Activated naive CD4-positive, alpha-beta T cell treated with anti-CD3 and anti-CD28 coated beads, Interleukin-2, amount 10 ng/mL, durations not matched to agents 5 hours and 36 hours (primary cell): ENCODE measurements around the gene CALR. TPM values are rescaled to one million over a fixed set of nuclear protein-coding genes. Genes with fewer than 3 reads are reported as not detected.

Source experiments
- microRNA-seq: library from miRNA; unstranded; fragments of <30 nt; microRNA quantifications from one replicate; pipeline ENCODE4 v1.2.0, GENCODE V29; 2022; ENCODE audit warnings: borderline microRNAs expressed, borderline replicate concordance
- total RNA-seq, 2 experiments: library from RNA; stranded (reverse); gene quantifications; one replicate each; pipeline ENCODE4 v1.2.3, GENCODE V29; 2021

The CALR gene
- 100 to 1,000 TPM; 591 to 596 TPM for total RNA-seq

GRCh38 chr19:12937927-12938778 is at the start of gene CALR:
CALR (plus strand) TSS chr19:12938609; CDS start chr19:12938680, 71 bp downstream.

GRCh38 chr19:12890787-12891552 is 47.4 kb upstream of the CALR start, which contains the start of gene GCDH:
GCDH (plus strand) TSS chr19:12891160; CDS start chr19:12891305, 145 bp downstream.

DNA sequence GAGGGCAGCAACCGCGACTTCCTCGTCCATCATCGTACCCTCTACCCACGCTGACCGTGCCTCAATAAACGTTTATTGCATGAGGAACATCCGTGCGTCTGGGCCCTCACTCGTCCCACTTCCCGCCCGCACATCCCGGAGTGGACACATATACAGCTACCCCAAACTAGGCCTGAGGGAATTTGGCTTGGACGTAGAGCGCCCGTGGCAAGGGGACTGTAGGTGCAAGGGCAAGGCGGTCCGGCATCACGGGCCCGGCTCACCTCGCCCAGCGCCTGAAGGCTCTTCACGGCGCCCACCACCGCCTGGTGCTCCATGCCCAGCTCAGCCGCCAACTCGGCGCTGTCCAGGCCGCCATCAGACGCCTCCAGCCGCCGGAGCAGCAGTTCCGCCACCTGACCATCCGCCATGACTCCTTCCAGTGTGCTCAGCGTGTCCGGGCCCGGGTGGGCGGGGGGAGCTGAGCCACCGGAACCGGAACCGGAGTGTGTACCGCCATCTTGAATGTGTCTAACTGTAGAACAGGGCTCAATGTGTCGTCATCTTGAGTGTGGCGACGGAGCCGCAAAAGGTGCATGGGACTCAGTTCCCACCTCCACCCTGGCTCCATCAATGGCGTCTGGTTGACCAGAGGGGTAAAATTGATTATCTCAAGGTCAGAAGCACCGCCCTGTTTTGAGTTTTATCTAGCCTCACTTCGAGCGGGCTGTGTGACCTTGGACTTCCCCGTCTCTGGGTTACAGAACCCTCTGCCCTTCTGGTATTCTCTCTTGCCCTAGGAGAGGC is 4.9 kb upstream of the CALR start, which contains the start of gene FARSA:
FARSA (minus strand) TSS at position 425 of the 786 bp plus-strand sequence; CDS start at position 410, 15 bp downstream.

DNA sequence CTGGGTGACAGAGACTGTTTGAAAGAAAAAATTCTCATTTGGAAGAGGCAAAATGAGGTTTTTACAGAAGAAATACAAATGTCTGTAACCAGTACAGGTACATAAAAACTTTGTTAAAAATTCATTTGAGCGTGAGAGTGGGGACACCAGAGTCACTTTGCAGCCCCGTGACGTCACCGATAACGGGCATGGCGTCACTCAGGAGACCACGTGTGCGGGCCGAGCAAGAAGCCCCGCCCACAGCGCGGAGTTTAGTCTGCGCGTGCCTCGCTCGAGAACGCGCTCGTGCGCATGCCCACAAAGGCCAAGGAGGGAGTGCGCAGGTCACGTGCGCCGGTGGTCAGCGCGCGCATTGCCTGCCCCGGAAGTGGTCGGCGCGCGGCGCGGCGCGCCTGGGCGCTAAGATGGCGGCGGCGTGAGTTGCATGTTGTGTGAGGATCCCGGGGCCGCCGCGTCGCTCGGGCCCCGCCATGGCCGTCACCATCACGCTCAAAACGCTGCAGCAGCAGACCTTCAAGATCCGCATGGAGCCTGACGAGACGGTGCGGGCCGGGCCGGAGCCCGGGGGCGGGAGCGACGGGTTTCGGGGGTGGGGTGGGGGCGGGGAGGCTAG is 7.2 kb downstream of the CALR start, which contains the start of gene RAD23A:
RAD23A (plus strand) TSS at position 384 of the 613 bp plus-strand sequence; CDS start at position 471, 87 bp downstream.

GRCh38 chr19:12956446-12957388 is 18.3 kb downstream of the CALR start, which contains the start of gene GADD45GIP1:
GADD45GIP1 (minus strand) TSS chr19:12957223; CDS start chr19:12957212, 11 bp downstream.

GRCh38 chr19:12969292-12969988 is 31.0 kb downstream of the CALR start, which contains the start of gene DAND5:
DAND5 (plus strand) TSS chr19:12969576; CDS start chr19:12969661, 85 bp downstream.

Small RNAs within 50 kb of the gene (microRNA-seq; reads per million reads assigned to microRNA genes)
- not detected for gene MIR5695
- not detected for gene MIR6515

Other genes starting within 250 kb of the CALR start
- gene FBXW9, start 242.0 kb upstream of the CALR start, total RNA-seq, result 1 to 10 TPM; 5.3 to 6.6 TPM
- 10 to 100 TPM; 62.6 to 63.7 TPM for gene TNPO2, start 214.7 kb upstream of the CALR start, total RNA-seq
- 100 to 1,000 TPM; 221 to 228 TPM for gene TRIR, start 203.9 kb upstream of the CALR start, total RNA-seq
- 10 to 100 TPM; 52.4 to 55.0 TPM for gene GET3, start 201.1 kb upstream of the CALR start, total RNA-seq
- not detected for gene BEST2, start 186.8 kb upstream of the CALR start, total RNA-seq
- gene HOOK2, start 163.1 kb upstream of the CALR start, total RNA-seq, result 10 to 100 TPM; 19.6 to 20.2 TPM
- gene JUNB, start 147.1 kb upstream of the CALR start, total RNA-seq, result 10 to 100 TPM; 90.6 to 96.0 TPM
- gene PRDX2, start 136.8 kb upstream of the CALR start, total RNA-seq, result 100 to 1,000 TPM; 245 to 256 TPM
- gene THSD8, start 136.5 kb upstream of the CALR start, total RNA-seq, result 10 to 100 TPM; 12.6 to 18.2 TPM
- 10 to 100 TPM; 28.5 to 30.9 TPM for gene RNASEH2A, start 132.0 kb upstream of the CALR start, total RNA-seq
- gene RTBDN, start 104.0 kb upstream of the CALR start, total RNA-seq, result not detected
- gene MAST1, start 100.1 kb upstream of the CALR start, total RNA-seq, result under 1 TPM; 0.53 to 0.88 TPM
- 10 to 100 TPM; 29.4 to 30.0 TPM for gene DNASE2, start 57.2 kb upstream of the CALR start, total RNA-seq
- under 1 TPM in 1 of 2 experiments, not detected in 1; 0.14 TPM for gene KLF1, start 51.4 kb upstream of the CALR start, total RNA-seq
- gene GCDH, start 47.4 kb upstream of the CALR start, total RNA-seq, result 10 to 100 TPM; 39.0 to 42.7 TPM
- 1 to 10 TPM; 3.1 to 5.1 TPM for gene SYCE2, start 19.3 kb upstream of the CALR start, total RNA-seq
- gene FARSA, start 4.9 kb upstream of the CALR start, total RNA-seq, result 10 to 100 TPM; 72.4 to 77.0 TPM
- 100 to 1,000 TPM in 1 of 2 experiments, 10 to 100 TPM in 1; 97.6 to 113 TPM for gene RAD23A, start 7.3 kb downstream of the CALR start, total RNA-seq
- gene GADD45GIP1, start 18.6 kb downstream of the CALR start, total RNA-seq, result 10 to 100 TPM; 13.9 to 18.0 TPM
- gene DAND5, start 31.0 kb downstream of the CALR start, total RNA-seq, result under 1 TPM; 0.24 to 0.25 TPM
- 1 to 10 TPM; 1.7 to 3.0 TPM for gene NFIX, start 56.9 kb downstream of the CALR start, total RNA-seq
- gene LYL1, start 164.2 kb downstream of the CALR start, total RNA-seq, result 1 to 10 TPM; 9.0 to 9.1 TPM
- gene TRMT1, start 178.1 kb downstream of the CALR start, total RNA-seq, result 10 to 100 TPM; 51.6 to 52.8 TPM
- gene NACC1, start 179.7 kb downstream of the CALR start, total RNA-seq, result 10 to 100 TPM; 50.2 to 54.4 TPM
- 10 to 100 TPM; 63.4 to 66.9 TPM for gene STX10, start 211.8 kb downstream of the CALR start, total RNA-seq
- 100 to 1,000 TPM; 203 to 208 TPM for gene IER2, start 211.8 kb downstream of the CALR start, total RNA-seq